Mesothelial cell of epicardium (in vitro differentiated cells): ENCODE results near the gene MEAF6. TPM values are rescaled to one million over a fixed set of nuclear protein-coding genes. Genes with fewer than 3 reads are reported as not detected.
A peak's percentile ranks its signal among the peaks of the same experiment; 100 is the strongest.
"Not testable (repeated sequence)": the region's sequence is repeated elsewhere in the genome, so short reads cannot be mapped to it uniquely, and the experiment has no call there.

Source experiments
- DNase-seq, 2 experiments: peaks; one replicate each; pipeline ENCODE4 v3.0.0; 2021; ENCODE audit warnings: low spot score in 2 of 2; ENCODE audit not compliant: unreplicated experiment in 2 of 2
- H3K27ac Mint-ChIP-seq: 2 replicates; pipeline ENCODE4 v1.8.0; 2021; ENCODE audit warnings: mixed read lengths
- H3K27me3 Mint-ChIP-seq: 2 replicates; pipeline ENCODE4 v1.8.0; 2021; ENCODE audit warnings: low read depth, mixed read lengths
- H3K36me3 Mint-ChIP-seq: 2 replicates; pipeline ENCODE4 v1.8.0; 2021; ENCODE audit warnings: mixed read lengths
- H3K4me1 Mint-ChIP-seq: 2 replicates; pipeline ENCODE4 v1.8.0; 2021; ENCODE audit warnings: mixed read lengths
- H3K4me3 Mint-ChIP-seq: 2 replicates; pipeline ENCODE4 v1.8.0; 2021; ENCODE audit warnings: mild to moderate bottlenecking, moderate library complexity, mixed read lengths
- H3K9me3 Mint-ChIP-seq: 2 replicates; pipeline ENCODE4 v1.8.0; 2021; ENCODE audit warnings: mixed read lengths
- CTCF ChIP-seq: fragments of 200-600 bp; sonication (generic); IDR thresholded peaks from one replicate; pipeline ENCODE4 v1.5.0; 2021; ENCODE audit warnings: antibody characterized with exemption; ENCODE audit not compliant: unreplicated experiment
- total RNA-seq: library from RNA; stranded (reverse); gene quantifications from 3 replicates; pipeline ENCODE4 v1.2.1, GENCODE V29; 2021

MEAF6 gene
- total RNA-seq, 1 donor from 2014 or later: 58.7 TPM

DNA sequence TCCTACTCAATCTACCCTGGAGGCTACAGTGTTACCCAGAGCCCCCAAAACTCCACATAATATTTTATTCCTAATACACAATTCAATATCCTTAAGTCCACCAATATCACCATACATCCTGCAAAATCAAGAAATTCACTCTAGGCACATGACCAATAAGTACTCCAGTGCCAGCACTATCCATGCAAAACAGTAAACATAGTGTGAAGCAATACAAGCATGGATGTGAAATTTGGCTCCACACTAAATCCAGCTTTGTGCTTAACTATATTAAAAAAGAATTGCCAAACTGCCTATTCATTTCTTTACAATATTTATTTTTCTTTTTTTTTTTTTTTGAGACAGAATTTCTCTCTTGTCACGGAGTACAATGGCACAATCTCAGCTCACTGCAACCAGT lies 3.0 kb upstream of the MEAF6 start:
- Mint-ChIP-seq H3K4me3 (no peak overlapping the region), H3K4me1 (peaks cover 17% of the 10 kb centered on the region), H3K36me3 (no peaks in the 10 kb centered on the region), H3K27me3 (peaks cover 3% of the 10 kb centered on the region), H3K27ac (no peak overlapping the region), H3K9me3 (no peaks in the 10 kb centered on the region)
- no peak for DNase-seq
- TF ChIP-seq CTCF: no peak

DNA sequence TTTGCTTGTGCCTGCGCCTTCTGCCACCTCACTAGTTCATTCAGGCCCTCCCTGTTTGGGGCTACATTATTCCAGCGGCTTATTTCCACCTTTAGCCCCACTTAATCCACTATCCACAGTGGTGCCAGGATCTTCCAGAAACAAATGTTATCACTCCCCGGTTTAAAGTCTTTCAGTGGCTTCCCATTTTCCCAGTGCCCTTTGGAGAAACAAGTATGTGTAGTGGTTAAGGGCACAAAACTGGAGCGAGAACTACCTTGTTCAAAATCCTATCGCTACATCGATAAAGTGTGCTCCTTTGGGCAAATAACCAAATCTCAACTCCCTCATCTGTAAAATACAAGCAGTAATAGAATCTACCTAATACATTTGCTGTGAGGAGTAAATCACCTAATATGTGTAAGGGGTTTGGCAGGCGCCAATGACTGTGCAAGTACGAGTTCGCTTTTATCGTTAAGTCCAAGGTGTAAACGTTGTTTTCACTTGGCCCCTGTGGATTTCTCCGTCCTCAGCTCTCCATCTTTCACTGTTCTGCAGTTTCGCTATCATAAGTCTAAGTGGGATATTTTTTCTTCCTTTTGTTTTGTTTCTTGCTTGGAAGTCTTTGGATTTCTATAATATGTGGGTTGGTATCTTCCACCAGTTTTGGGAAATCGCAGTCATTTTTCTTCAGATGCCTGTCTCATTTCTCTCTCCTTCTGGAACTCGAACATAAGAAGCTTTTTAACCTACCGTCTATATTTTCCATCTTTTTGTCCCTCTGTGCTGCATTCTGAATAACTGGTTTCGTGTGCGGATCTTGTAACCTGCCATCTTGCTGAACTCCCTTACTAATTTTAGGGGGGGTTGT lies 844 bp upstream of the MEAF6 start:
- H3K4me3 Mint-ChIP-seq: peak overlapping the region; percentile 80
- H3K4me1 Mint-ChIP-seq: peaks cover 17% of the 10 kb centered on the region
- no peaks in the 10 kb centered on the region for H3K9me3 Mint-ChIP-seq
- H3K36me3 Mint-ChIP-seq: no peaks in the 10 kb centered on the region
- no peak for TF ChIP-seq CTCF
- H3K27me3 Mint-ChIP-seq: peaks cover 3% of the 10 kb centered on the region
- peak overlapping the region; percentile 84 for H3K27ac Mint-ChIP-seq
- no peak for DNase-seq

GRCh38 chr1:37513795-37514349 lies 694 bp downstream of the MEAF6 start:
- peaks cover 6% of the 10 kb centered on the region for H3K36me3 Mint-ChIP-seq
- no peaks in the 10 kb centered on the region for H3K9me3 Mint-ChIP-seq
- H3K4me1 Mint-ChIP-seq: peaks cover 17% of the 10 kb centered on the region
- DNase-seq: peak; percentile 23 to 43
- peaks cover 3% of the 10 kb centered on the region for H3K27me3 Mint-ChIP-seq
- no peak for TF ChIP-seq CTCF
- H3K4me3 Mint-ChIP-seq: peak overlapping the region; percentile 93
- H3K27ac Mint-ChIP-seq: peak overlapping the region; percentile 94

- no peak for TF ChIP-seq CTCF
- H3K4me3 Mint-ChIP-seq: no peak overlapping the region
- H3K9me3 Mint-ChIP-seq: no peaks in the 10 kb centered on the region
- peaks cover 6% of the 10 kb centered on the region for H3K4me1 Mint-ChIP-seq
- no peak for DNase-seq
- no peak overlapping the region for H3K27ac Mint-ChIP-seq
- H3K36me3 Mint-ChIP-seq: peaks cover 26% of the 10 kb centered on the region
- H3K27me3 Mint-ChIP-seq: no peaks in the 10 kb centered on the region
Observed at GRCh38 chr1:37509181-37509580, 5.4 kb downstream of the MEAF6 start.

- Mint-ChIP-seq H3K27ac (no peak overlapping the region), H3K4me1 (no peaks in the 10 kb centered on the region), H3K9me3 (no peaks in the 10 kb centered on the region), H3K36me3 (peaks cover 30% of the 10 kb centered on the region), H3K4me3 (no peak overlapping the region), H3K27me3 (no peaks in the 10 kb centered on the region)
- no peak for TF ChIP-seq CTCF
- DNase-seq: no peak
Observed at GRCh38 chr1:37506740-37507139, 7.8 kb downstream of the MEAF6 start.

DNA sequence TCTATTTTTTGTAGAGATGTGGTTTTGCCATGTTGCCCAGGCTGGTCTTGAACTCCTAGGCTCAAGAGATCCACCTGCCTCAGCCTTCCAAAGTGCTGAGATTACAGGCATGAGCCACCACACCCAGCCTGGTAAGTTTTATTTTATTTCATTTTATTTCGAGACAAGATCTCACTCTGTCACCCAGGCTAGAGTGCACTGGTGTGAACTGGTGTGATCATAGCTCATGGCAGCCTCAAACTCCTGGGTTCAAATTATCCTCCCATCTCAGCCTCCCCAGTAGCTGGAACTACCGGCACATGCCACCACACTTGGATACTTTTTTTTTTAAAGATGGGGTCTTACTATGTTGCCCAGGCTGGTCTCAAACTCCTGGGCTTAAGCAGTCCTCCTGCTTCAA lies 11.8 kb downstream of the MEAF6 start:
- H3K4me3 Mint-ChIP-seq, DNase-seq, H3K27ac Mint-ChIP-seq, H3K4me1 Mint-ChIP-seq, H3K9me3 Mint-ChIP-seq, H3K27me3 Mint-ChIP-seq: not testable (repeated sequence)
- peaks cover 35% of the 10 kb centered on the region for H3K36me3 Mint-ChIP-seq
